Left ventricle myocardium inferior (tissue), 1 donor: ENCODE results near the gene FBLN2. TPM values are rescaled to one million over a fixed set of nuclear protein-coding genes. Genes with fewer than 3 reads are reported as not detected.

Experiments used
- DNase-seq: peaks from one replicate; pipeline ENCODE4 v3.0.0-alpha.2; 2020
- H3K27ac ChIP-seq: fragments of 200-600 bp; replicated peaks from 2 replicates; pipeline ENCODE4 v1.8.0; 2021
- H3K27me3 ChIP-seq: fragments of 200-600 bp; 2 replicates; pipeline ENCODE4 v1.8.0; 2021; ENCODE audit warnings: low read depth
- H3K36me3 ChIP-seq: fragments of 200-600 bp; 2 replicates; pipeline ENCODE4 v1.8.0; 2021
- H3K4me1 ChIP-seq: fragments of 200-600 bp; 2 replicates; pipeline ENCODE4 v1.8.0; 2021
- H3K4me3 ChIP-seq: fragments of 200-600 bp; 2 replicates; pipeline ENCODE4 v1.8.0; 2021; ENCODE audit warnings: mild to moderate bottlenecking, moderate library complexity
- H3K9me3 ChIP-seq: fragments of 200-600 bp; replicated peaks from 2 replicates; pipeline ENCODE4 v1.8.0; 2021
- CTCF ChIP-seq: fragments of 200-600 bp; IDR thresholded peaks from 2 replicates; pipeline ENCODE4 v1.8.0; 2021; ENCODE audit warnings: antibody characterized with exemption, mild to moderate bottlenecking, borderline replicate concordance
- intact Hi-C: fragments of 100-400 bp; cut with micrococcal nuclease; formaldehyde crosslinking; loops from one replicate; pipeline ENCODE4 v1.11.0; 2022
- total RNA-seq: library from RNA; stranded (reverse); fragmentation: NEBNext Ultra II Directional; extraction: Animal tissue kit (Norgen Biotek cat#: 25700); gene quantifications from one replicate; pipeline ENCODE4 v1.2.1, GENCODE V29; 2021
- donor health status: DM: no; HTN: yes; CAD: no; lungs with severe emphysema.

The FBLN2 gene
- total RNA-seq, 1 donor from 2014 or later = 56.7 TPM

GRCh38 chr3:13656584-13657301, 107.8 kb downstream of the FBLN2 start:
- H3K27me3 ChIP-seq = peaks cover 91% of the 10 kb centered on the region
- intact Hi-C loops = no loop called here
- no peaks in the 10 kb centered on the region for H3K9me3 ChIP-seq
- TF ChIP-seq CTCF = no peak
- H3K4me1 ChIP-seq = peaks cover 9% of the 10 kb centered on the region
- no peak overlapping the region for H3K4me3 ChIP-seq
- no peak for DNase-seq
- H3K36me3 ChIP-seq = no peaks in the 10 kb centered on the region
- no peak overlapping the region for H3K27ac ChIP-seq

DNA sequence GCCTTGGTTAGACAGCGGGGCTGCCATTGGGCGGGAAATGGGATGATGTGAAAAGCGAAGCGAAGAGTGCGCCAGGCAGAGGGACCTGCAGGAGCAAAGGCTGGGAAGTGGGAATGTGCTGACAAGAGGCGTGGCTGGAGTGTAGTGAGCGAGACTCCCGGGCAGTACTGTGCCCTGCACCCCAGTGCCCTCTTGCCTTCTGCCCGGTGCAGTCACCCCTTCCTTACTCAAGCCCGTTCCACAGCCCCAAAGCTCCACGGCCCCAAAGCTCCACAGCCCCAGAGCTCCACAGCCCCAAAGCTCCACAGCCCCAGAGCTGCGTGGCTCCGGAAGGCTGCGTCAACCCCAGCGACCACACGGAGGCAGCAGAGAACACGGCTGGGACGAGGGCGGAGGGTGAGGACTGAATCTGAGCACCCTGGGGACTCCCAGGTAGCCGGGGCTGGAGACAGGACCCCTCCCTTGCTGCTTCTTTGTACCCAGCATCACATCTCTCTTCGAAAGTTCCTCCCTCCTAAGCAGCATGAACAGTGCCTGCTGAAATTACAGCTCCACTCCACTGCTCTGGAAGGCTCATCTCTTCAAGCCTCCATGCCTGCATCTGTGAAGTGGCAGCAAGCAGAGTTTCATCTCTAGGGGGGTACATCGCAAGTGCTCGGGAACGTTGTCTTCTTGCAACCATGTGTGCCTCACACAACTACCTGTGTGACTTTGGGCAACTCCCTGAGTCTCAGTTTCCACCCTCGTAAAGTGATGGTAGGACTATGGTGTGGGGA, 108.9 kb downstream of the FBLN2 start:
- Histone ChIP-seq H3K36me3 (no peaks in the 10 kb centered on the region), H3K9me3 (no peaks in the 10 kb centered on the region), H3K4me3 (no peak overlapping the region), H3K4me1 (peaks cover 9% of the 10 kb centered on the region), H3K27me3 (peaks cover 94% of the 10 kb centered on the region), H3K27ac (no peak overlapping the region)
- peak; percentile 82 for TF ChIP-seq CTCF
- DNase-seq = peak; percentile 43
- intact Hi-C loops = no loop called here

GRCh38 chr3:13658681-13659080, 109.8 kb downstream of the FBLN2 start:
- intact Hi-C loops = no loop called here
- Histone ChIP-seq H3K36me3 (no peaks in the 10 kb centered on the region), H3K4me1 (peaks cover 9% of the 10 kb centered on the region), H3K9me3 (no peaks in the 10 kb centered on the region), H3K27ac (no peak overlapping the region), H3K4me3 (no peak overlapping the region), H3K27me3 (peaks cover 93% of the 10 kb centered on the region)
- no peak for DNase-seq
- no peak for TF ChIP-seq CTCF

- H3K36me3 ChIP-seq = no peaks in the 10 kb centered on the region
- peaks cover 93% of the 10 kb centered on the region for H3K27me3 ChIP-seq
- H3K27ac ChIP-seq = no peak overlapping the region
- DNase-seq = no peak
- no peaks in the 10 kb centered on the region for H3K9me3 ChIP-seq
- no peak for TF ChIP-seq CTCF
- H3K4me1 ChIP-seq = peaks cover 9% of the 10 kb centered on the region
- no peak overlapping the region for H3K4me3 ChIP-seq
- intact Hi-C loops = no loop called here
Measured at GRCh38 chr3:13659221-13659969, 110.5 kb downstream of the FBLN2 start.

GRCh38 chr3:13660042-13660874, 111.3 kb downstream of the FBLN2 start:
- no peak for DNase-seq
- TF ChIP-seq CTCF = no peak
- H3K27me3 ChIP-seq = peaks cover 93% of the 10 kb centered on the region

More at GRCh38 chr3:13660042-13660874, 111.3 kb downstream of the FBLN2 start:
- Histone ChIP-seq H3K36me3 (no peaks in the 10 kb centered on the region), H3K4me1 (peaks cover 3% of the 10 kb centered on the region), H3K27ac (no peak overlapping the region), H3K9me3 (no peaks in the 10 kb centered on the region), H3K4me3 (no peak overlapping the region)
- intact Hi-C loops = no loop called here
